HepG2 (cell line): ENCODE data around the gene ITGA2. TPM values are rescaled to one million over a fixed set of nuclear protein-coding genes. Genes with fewer than 3 reads are reported as not detected.

Experiments
- ATAC-seq: fragments of 200-7000 bp; cut with Tn5 transposase; 3 replicates; pipeline ENCODE4 v1.9.1; 2020; ENCODE audit warnings: mild to moderate bottlenecking, moderate library complexity
- Bru-seq: library from RNA; stranded (reverse); fragments of 400-500 nt; gene quantifications from one replicate; lab custom pipeline; 2021; lab: Mats Ljungman, UMichigan
- BruChase-seq, 2 experiments: library from RNA; stranded (reverse); fragments of 400-500 nt; gene quantifications; one replicate each; lab custom pipeline; 2021; lab: Mats Ljungman, UMichigan
- BruUV-seq: library from RNA; stranded (reverse); fragments of 400-500 nt; replicated peaks from 2 replicates; lab custom pipeline; 2021; lab: Mats Ljungman, UMichigan
- CTCF ChIA-PET: fragments of 300-600 bp; formaldehyde crosslinking; extraction: SDS; loops from one replicate; lab custom pipeline; 2021; ENCODE audit warnings: low total read pairs, inconsistent platforms, low intra/inter-chr PET ratio; lab: Yijun Ruan, JAX
- POLR2A ChIA-PET: fragments of 350-600 bp; sonication (Branson Sonifier 250); formaldehyde crosslinking; loops from one replicate; lab custom pipeline; 2020; ENCODE audit warnings: antibody characterized with exemption, inconsistent platforms; lab: Yijun Ruan, JAX
- DNase-seq: peaks from one replicate; pipeline ENCODE4 v3.0.0-alpha.2; 2015; ENCODE audit warnings: low spot score
- FAIRE-seq: peaks from 3 replicates; lab custom pipeline; 2011; peaks lifted over from hg19 to GRCh38; lab: Jason Lieb, UNC
- H2AFZ ChIP-seq: one replicate; pipeline ENCODE4 v1.6.1; 2011; ENCODE audit warnings: low read length, inconsistent platforms
- H3K27ac ChIP-seq: fragments of 300-600 bp; 3 replicates; pipeline ENCODE4 v1.8.0; 2011; ENCODE audit warnings: mixed run types, mild to moderate bottlenecking, mixed read lengths, low read length, inconsistent platforms; ENCODE audit not compliant: insufficient read depth; ENCODE audit errors: extremely low read length
- H3K27me3 ChIP-seq, 2 experiments: fragments of 200-600 bp in 1 of 2; 2 replicates in 1 of 2; 3 replicates in 1 of 2; pipeline versions ENCODE4 v1.6.0 to v1.8.0; 2011; ENCODE audit warnings: low read length in 2 of 2, mild to moderate bottlenecking in 2 of 2, moderate library complexity in 2 of 2, inconsistent platforms in 1 of 2; ENCODE audit not compliant: insufficient read depth in 2 of 2, control insufficient read depth in 1 of 2
- H3K36me3 ChIP-seq, 2 experiments: fragments of 200-600 bp in 1 of 2; replicated peaks in 1 of 2; 2 replicates in 1 of 2; 3 replicates in 1 of 2; pipeline versions ENCODE4 v1.5.1 to v1.8.0; 2011; ENCODE audit warnings: low read length in 2 of 2, inconsistent platforms in 1 of 2; ENCODE audit not compliant: insufficient read depth in 2 of 2, control insufficient read depth in 1 of 2
- H3K4me1 ChIP-seq: 2 replicates; pipeline ENCODE4 v1.5.1; 2012; ENCODE audit warnings: low read length, inconsistent platforms; ENCODE audit not compliant: insufficient read depth
- H3K4me2 ChIP-seq: 2 replicates; pipeline ENCODE4 v1.6.0; 2011; ENCODE audit warnings: low read depth, low read length, inconsistent platforms
- H3K4me3 ChIP-seq, 3 experiments: fragments of 200-600 bp in 1 of 3; sonication (generic), shearing (Covaris generic) in 1 of 3; replicated peaks in 1 of 3; 2 replicates each; pipeline ENCODE4 v1.5.1; 2011 to 2016; ENCODE audit warnings: low read length in 3 of 3, inconsistent platforms in 2 of 3, low read depth in 2 of 3, mild to moderate bottlenecking in 2 of 3, control low read depth in 1 of 3, mixed read lengths in 1 of 3; ENCODE audit not compliant: insufficient read depth in 1 of 3
- H3K79me2 ChIP-seq: one replicate; pipeline ENCODE4 v1.6.1; 2011; ENCODE audit warnings: low read length, inconsistent platforms; ENCODE audit not compliant: insufficient read depth
- H3K9ac ChIP-seq: 2 replicates; pipeline ENCODE4 v1.6.0; 2011; ENCODE audit warnings: mild to moderate bottlenecking, low read depth, low read length, inconsistent platforms; ENCODE audit not compliant: insufficient read depth
- H3K9me3 ChIP-seq: 2 replicates; pipeline ENCODE4 v1.5.1; 2012; ENCODE audit warnings: mild to moderate bottlenecking, low read length
- H4K20me1 ChIP-seq: 2 replicates; pipeline ENCODE4 v1.6.0; 2011; ENCODE audit warnings: inconsistent platforms, mild to moderate bottlenecking, low read length, moderate library complexity; ENCODE audit not compliant: insufficient read depth
- ATAD3A ChIP-seq: sonication (generic); formaldehyde crosslinking; IDR thresholded peaks from 2 replicates; pipeline ENCODE4 v1.4.0; 2020; ENCODE audit warnings: missing genetic modification reagents
- KAT2B ChIP-seq: fragments of 150-350 bp; IDR thresholded peaks from 2 replicates; pipeline ENCODE4 v1.6.1; 2014; ENCODE audit warnings: low read depth, low read length, borderline replicate concordance
- KDM5A ChIP-seq: fragments of 200-600 bp; sonication (generic); IDR thresholded peaks from 2 replicates; pipeline ENCODE4 v1.7.0; 2018; ENCODE audit warnings: antibody characterized with exemption, mild to moderate bottlenecking, low read length, borderline replicate concordance
- MEIS1 ChIP-seq: sonication (generic); formaldehyde crosslinking; IDR thresholded peaks from 2 replicates; pipeline ENCODE4 v1.9.0; 2021; ENCODE audit warnings: mild to moderate bottlenecking, missing genetic modification reagents, moderate library complexity, borderline replicate concordance
- MEIS2 ChIP-seq: sonication (generic); formaldehyde crosslinking; IDR thresholded peaks from 2 replicates; pipeline ENCODE4 v1.9.0; 2021; ENCODE audit warnings: mild to moderate bottlenecking, missing genetic modification reagents
- MXD3 ChIP-seq: IDR thresholded peaks from 2 replicates; pipeline ENCODE4 v1.6.1; 2016; ENCODE audit warnings: mild to moderate bottlenecking, missing biosample characterization, missing genetic modification reagents
- RELA ChIP-seq: sonication (generic); formaldehyde crosslinking; IDR thresholded peaks from 2 replicates; pipeline ENCODE4 v1.4.0; 2020; ENCODE audit warnings: missing genetic modification reagents
- SP5 ChIP-seq: IDR thresholded peaks from 2 replicates; pipeline ENCODE4 v1.6.1; 2016; ENCODE audit warnings: low read depth, borderline replicate concordance
- ZFAT ChIP-seq: sonication (generic); formaldehyde crosslinking; conservative IDR thresholded peaks from 2 replicates; pipeline ENCODE4 v1.8.1; 2023; ENCODE audit warnings: missing genetic modification reagents, inconsistent platforms
- ZFX ChIP-seq: sonication (generic); formaldehyde crosslinking; IDR thresholded peaks from 2 replicates; pipeline ENCODE4 v1.4.0; 2020; ENCODE audit warnings: mild to moderate bottlenecking, low read depth, missing genetic modification reagents, moderate library complexity
- ZFY ChIP-seq: sonication (generic); formaldehyde crosslinking; IDR thresholded peaks from 2 replicates; pipeline ENCODE4 v1.4.0; 2020; ENCODE audit warnings: missing genetic modification reagents
- ZNF446 ChIP-seq: sonication (generic); formaldehyde crosslinking; IDR thresholded peaks from 2 replicates; pipeline ENCODE4 v1.5.0; 2020; ENCODE audit warnings: mild to moderate bottlenecking, missing genetic modification reagents
- ZNF614 ChIP-seq: IDR thresholded peaks from 2 replicates; pipeline ENCODE4 v1.6.1; 2018; ENCODE audit warnings: missing biosample characterization, missing genetic modification reagents, inconsistent platforms, borderline replicate concordance
- ZNF652 ChIP-seq: IDR thresholded peaks from 2 replicates; pipeline ENCODE4 v1.6.1; 2016; ENCODE audit warnings: low read depth, borderline replicate concordance
- ZNF841 ChIP-seq: sonication (generic); formaldehyde crosslinking; IDR thresholded peaks from 2 replicates; pipeline ENCODE4 v1.8.1; 2023; ENCODE audit warnings: missing genetic modification reagents, borderline replicate concordance
- ZZZ3 ChIP-seq: sonication (generic); formaldehyde crosslinking; IDR thresholded peaks from 2 replicates; pipeline ENCODE4 v1.4.0; 2020; ENCODE audit warnings: missing genetic modification reagents, mild to moderate bottlenecking, borderline replicate concordance
- WGBS: methylation state at CpG from one replicate; pipeline ENCODE4 v1.1.6; 2017; ENCODE audit warnings: low lambda C conversion rate; 5-methylcytosine and 5-hydroxymethylcytosine counted together
- in situ Hi-C: cut with HindIII; loops from 2 replicates; pipeline ENCODE4 v1.10.0; 2017; ENCODE audit warnings: low pct_unique_long_range_greater_than_20kb; ENCODE audit not compliant: extremely low pct_ligation_motif_present
- intact Hi-C: fragments of 100-400 bp; cut with micrococcal nuclease; formaldehyde crosslinking; loops from one replicate; pipeline ENCODE4 v1.10.0; 2022; ENCODE audit not compliant: unreplicated experiment
- long read RNA-seq, 2 experiments: library from RNA in 1 of 2; library from polyadenylated mRNA in 1 of 2; stranded (forward) in 1 of 2; unstranded in 1 of 2; transcript quantifications; one replicate each; pipeline ENCODE4 v2.0.0, GENCODE V29; 2019 to 2022
- polyA minus RNA-seq, 3 experiments: library from RNA; depleted of rRNA, polyadenylated mRNA; stranded (reverse); fragments of >200 nt; gene quantifications; 2 replicates each; pipeline ENCODE4 v1.2.3, GENCODE V29; 2011; ENCODE audit warnings: low replicate concordance in 1 of 3
- polyA plus RNA-seq, 8 experiments: library from polyadenylated mRNA; depleted of rRNA in 3 of 8; stranded (reverse) in 7 of 8; unstranded in 1 of 8; fragments of >200 nt; fragmentation: Illumina TruSeq in 4 of 8; extraction: Trizol in 4 of 8; gene quantifications; 2 replicates each; pipeline versions ENCODE4 v1.2.1 to v1.2.3, GENCODE V29; 2011 to 2016; ENCODE audit warnings: low read depth in 4 of 8, missing spikeins in 1 of 8, mixed read lengths in 1 of 8; ENCODE audit not compliant: insufficient read depth in 1 of 8
- total RNA-seq, 5 experiments: library from RNA; depleted of rRNA; stranded (reverse); fragments of >200 nt; fragmentation: Illumina TruSeq; extraction: Trizol; gene quantifications; 2 replicates each; pipeline ENCODE4 v1.2.3, GENCODE V29; 2016; ENCODE audit warnings: low read depth in 1 of 5

The ITGA2 gene
- total RNA-seq (2016; rRNA removed; fragmentation: Illumina TruSeq; extraction: Trizol) (10.2 and 15.8 TPM in 2 replicates), polyA plus RNA-seq (2011; rRNA removed) (49.3 and 58.3 TPM in 2 replicates), polyA minus RNA-seq (2011; rRNA and poly(A)+ RNA removed; ENCODE audit: low replicate concordance) (19.4 and 121 TPM in 2 replicates), Bru-seq, nascent RNA (percentile 93 among the genes with signal in this experiment), BruChase-seq, experiment 1, labeled RNA remaining after a 6-hour chase (percentile 90 among the genes with signal in this experiment), BruChase-seq, experiment 2, labeled RNA remaining after a 2-hour chase (percentile 86 among the genes with signal in this experiment)
- 0.79 and 0.91 TPM in 2 replicates for total RNA-seq (2016; cell fraction: cytosol; rRNA removed; fragmentation: Illumina TruSeq; extraction: Trizol; ENCODE audit: low read depth)
- 9.7 and 15.3 TPM in 2 replicates for total RNA-seq (2016; cell fraction: insoluble cytoplasmic fraction; rRNA removed; fragmentation: Illumina TruSeq; extraction: Trizol)
- total RNA-seq (2016; cell fraction: membrane; rRNA removed; fragmentation: Illumina TruSeq; extraction: Trizol), result 2.3 and 3.0 TPM in 2 replicates
- 25.3 and 27.8 TPM in 2 replicates for total RNA-seq (2016; cell fraction: nucleus; rRNA removed; fragmentation: Illumina TruSeq; extraction: Trizol)
- polyA plus RNA-seq (2011; cell fraction: cytosol; rRNA removed), result 24.9 and 38.8 TPM in 2 replicates
- 27.4 and 30.0 TPM in 2 replicates for polyA plus RNA-seq (2011; cell fraction: nucleus; rRNA removed)
- polyA plus RNA-seq (2012), result 40.3 and 49.9 TPM in 2 replicates
- 0.17 and 0.20 TPM in 2 replicates for polyA plus RNA-seq (2016; cell fraction: cytosol; fragmentation: Illumina TruSeq; extraction: Trizol; ENCODE audit: low read depth)
- 3.7 TPM in 2 replicates for polyA plus RNA-seq (2016; cell fraction: insoluble cytoplasmic fraction; fragmentation: Illumina TruSeq; extraction: Trizol; ENCODE audit: low read depth)
- polyA plus RNA-seq (2016; cell fraction: membrane; fragmentation: Illumina TruSeq; extraction: Trizol; ENCODE audit: low read depth), result 0.45 and 0.72 TPM in 2 replicates
- polyA plus RNA-seq (2016; cell fraction: nucleus; fragmentation: Illumina TruSeq; extraction: Trizol; ENCODE audit: insufficient read depth, low read depth), result 15.1 and 16.2 TPM in 2 replicates
- polyA minus RNA-seq (2011; cell fraction: cytosol; rRNA and poly(A)+ RNA removed), result 105 and 135 TPM in 2 replicates
- polyA minus RNA-seq (2011; cell fraction: nucleus; rRNA and poly(A)+ RNA removed), result 209 and 232 TPM in 2 replicates
- long read RNA-seq, experiment 1, partial matches to known transcripts, result 4 of 5 reads
- long read RNA-seq, experiment 1, other reads (novel, unspliced or antisense), result 1 of 5 reads
- long read RNA-seq, experiment 2, partial matches to known transcripts, result 5 of 55 reads
- long read RNA-seq, experiment 2, other reads (novel, unspliced or antisense), result 50 of 55 reads

- H3K4me3 ChIP-seq, result peak within 1 kb of the TSS; percentile 87 to 91 (median 90)
- peaks cover 55% of the 10 kb centered on the region for H3K79me2 ChIP-seq
- FAIRE-seq (no peak), ATAC-seq (peak; percentile 93), DNase-seq (peak; percentile 74)
- peak within 1 kb of the TSS; percentile 87 for H3K9ac ChIP-seq
- ChIA-PET CTCF (no interaction called here), POLR2A (interaction anchor here (0.9 to 5.1 kb wide), 12 partner anchors 9 to 47 kb away, joined by 3 to 35 read pairs (median 4); no protein-coding TSS in a partner anchor)
- no peaks in the 10 kb centered on the region for H3K9me3 ChIP-seq
- H3K36me3 ChIP-seq, result peaks cover 0 to 15% of the 10 kb centered on the region in 2 experiments; a peak in 3 of 5 replicates
- WGBS, result 0% methylated on average over 17 of the region's 64 CpGs
- no peaks in the 10 kb centered on the region; a peak in 1 of 5 replicates for H3K27me3 ChIP-seq
- peak within 1 kb of the TSS; percentile 70 for H3K27ac ChIP-seq
- in situ Hi-C loops (loop anchor here (5.0 kb wide), 1 partner anchor 42 kb away; no protein-coding TSS in a partner anchor), intact Hi-C loops (loop anchor here (1.0 to 2.0 kb wide), 5 partner anchors 12 to 107 kb away; no protein-coding TSS in a partner anchor)
- H2AFZ ChIP-seq, result no peak within 1 kb of the TSS
- no peaks in the 10 kb centered on the region; the same call in 1 of the 2 replicates for H4K20me1 ChIP-seq
- peak within 1 kb of the TSS; percentile 85 for H3K4me2 ChIP-seq
- H3K4me1 ChIP-seq, result peaks cover 57% of the 10 kb centered on the region
- BruUV-seq, result TSS peak; percentile 62
- no peak for TF ChIP-seq ZNF652 (CRISPR knock-in tag)
- TF ChIP-seq MEIS1, result no peak; the same call in 1 of the 2 replicates
- peak; percentile 59; the same call in 1 of the 2 replicates for TF ChIP-seq ZFY
- TF ChIP-seq ATAD3A (CRISPR knock-in tag), result no peak
- TF ChIP-seq ZFAT (CRISPR knock-in tag), result no peak
- 0 out of 2 replicates have a peak, but pooled peaks have one; percentile 57 for TF ChIP-seq ZNF841
- no peak for TF ChIP-seq RELA
- TF ChIP-seq ZNF614 (CRISPR knock-in tag), result 0 out of 2 replicates have a peak, but pooled peaks have one; percentile 36
- TF ChIP-seq MXD3 (CRISPR knock-in tag), result peak; percentile 54
- TF ChIP-seq MEIS2 (CRISPR knock-in tag), result peak; percentile 50; the same call in 1 of the 2 replicates
- no peak for TF ChIP-seq ZZZ3 (CRISPR knock-in tag)
- peak; percentile 57; the same call in 1 of the 2 replicates for TF ChIP-seq ZFX
- 0 out of 2 replicates have a peak, but pooled peaks have one; percentile 55 for TF ChIP-seq KDM5A
- TF ChIP-seq ZNF446, result no peak; the same call in none of the 2 replicates
- TF ChIP-seq SP5 (CRISPR knock-in tag), result peak; percentile 85
- no peak for TF ChIP-seq KAT2B
Measured at GRCh38 chr5:52989025-52989780, at the start of gene ITGA2. Gene ITGA2 (plus strand): TSS chr5:52989352. CDS start chr5:52989469, 117 bp downstream.
